Astrocyte (in vitro differentiated cells and primary cell): Measurements from ENCODE around the gene BRD4. TPM values are rescaled to one million over a fixed set of nuclear protein-coding genes. Genes with fewer than 3 reads are reported as not detected.

Experiments
- DNase-seq: peaks from one replicate; pipeline ENCODE4 v3.0.0-alpha.2; 2010; ENCODE audit warnings: low read depth
- FAIRE-seq: peaks from 2 replicates; lab custom pipeline; 2011; peaks lifted over from hg19 to GRCh38; lab: Jason Lieb, UNC
- H2AFZ ChIP-seq: 2 replicates; pipeline ENCODE4 v1.6.0; 2012; ENCODE audit warnings: low read depth, low read length, inconsistent platforms
- H3K27ac ChIP-seq: 2 replicates; pipeline ENCODE4 v1.5.1; 2011; ENCODE audit warnings: low read depth, low read length, inconsistent platforms
- H3K27me3 ChIP-seq: 2 replicates; pipeline ENCODE4 v1.6.0; 2011; ENCODE audit warnings: low read length, inconsistent platforms; ENCODE audit not compliant: insufficient read depth
- H3K36me3 ChIP-seq: 2 replicates; pipeline ENCODE4 v1.5.1; 2011; ENCODE audit warnings: low read length, inconsistent platforms; ENCODE audit not compliant: insufficient read depth
- H3K4me1 ChIP-seq: 2 replicates; pipeline ENCODE4 v1.5.1; 2011; ENCODE audit warnings: low read length, inconsistent platforms; ENCODE audit not compliant: insufficient read depth
- H3K4me2 ChIP-seq: 2 replicates; pipeline ENCODE4 v1.6.0; 2012; ENCODE audit warnings: low read length, inconsistent platforms
- H3K4me3 ChIP-seq: 2 replicates; pipeline ENCODE4 v1.5.1; 2011; ENCODE audit warnings: low read depth, mild to moderate bottlenecking, low read length, inconsistent platforms; ENCODE audit not compliant: insufficient read depth
- H3K79me2 ChIP-seq: 2 replicates; pipeline ENCODE4 v1.6.0; 2012; ENCODE audit warnings: mild to moderate bottlenecking, low read length, inconsistent platforms; ENCODE audit not compliant: insufficient read depth
- H3K9ac ChIP-seq: 2 replicates; pipeline ENCODE4 v1.6.0; 2012; ENCODE audit warnings: mild to moderate bottlenecking, low read length, inconsistent platforms
- H3K9me3 ChIP-seq: 2 replicates; pipeline ENCODE4 v1.5.1; 2012; ENCODE audit warnings: low read depth, mild to moderate bottlenecking, low read length, inconsistent platforms; ENCODE audit not compliant: insufficient read depth
- H4K20me1 ChIP-seq: 2 replicates; pipeline ENCODE4 v1.6.0; 2012; ENCODE audit warnings: low read length, inconsistent platforms; ENCODE audit not compliant: insufficient read depth
- H3K27ac Mint-ChIP-seq: one replicate; pipeline ENCODE4 v1.8.0; 2021; ENCODE audit warnings: mild to moderate bottlenecking, mixed read lengths; ENCODE audit not compliant: unreplicated experiment
- H3K27me3 Mint-ChIP-seq: one replicate; pipeline ENCODE4 v1.8.0; 2021; ENCODE audit warnings: low read depth, mixed read lengths; ENCODE audit not compliant: unreplicated experiment
- H3K36me3 Mint-ChIP-seq: one replicate; pipeline ENCODE4 v1.8.0; 2021; ENCODE audit warnings: low read depth, mixed read lengths; ENCODE audit not compliant: unreplicated experiment
- H3K4me1 Mint-ChIP-seq: one replicate; pipeline ENCODE4 v1.8.0; 2021; ENCODE audit warnings: low read depth, mixed read lengths; ENCODE audit not compliant: unreplicated experiment
- H3K4me3 Mint-ChIP-seq: one replicate; pipeline ENCODE4 v1.8.0; 2021; ENCODE audit warnings: mild to moderate bottlenecking, moderate library complexity, mixed read lengths; ENCODE audit not compliant: unreplicated experiment
- H3K9me3 Mint-ChIP-seq: one replicate; pipeline ENCODE4 v1.8.0; 2021; ENCODE audit warnings: mild to moderate bottlenecking, mixed read lengths; ENCODE audit not compliant: unreplicated experiment
- CTCF ChIP-seq: IDR thresholded peaks from 2 replicates; pipeline ENCODE4 v1.5.1; 2011; ENCODE audit warnings: low read depth, mild to moderate bottlenecking, inconsistent platforms, low read length, moderate library complexity; ENCODE audit not compliant: insufficient read depth
- EZH2 ChIP-seq: IDR thresholded peaks from 2 replicates; pipeline ENCODE4 v1.6.1; 2012; ENCODE audit warnings: mild to moderate bottlenecking, low read length, inconsistent platforms; ENCODE audit not compliant: insufficient read depth
- total RNA-seq: library from RNA; stranded (reverse); gene quantifications from 2 replicates; pipeline ENCODE4 v1.2.1, GENCODE V29; 2021

BRD4 gene
- total RNA-seq, 1 donor from 2014 or later, result 128 TPM

DNA sequence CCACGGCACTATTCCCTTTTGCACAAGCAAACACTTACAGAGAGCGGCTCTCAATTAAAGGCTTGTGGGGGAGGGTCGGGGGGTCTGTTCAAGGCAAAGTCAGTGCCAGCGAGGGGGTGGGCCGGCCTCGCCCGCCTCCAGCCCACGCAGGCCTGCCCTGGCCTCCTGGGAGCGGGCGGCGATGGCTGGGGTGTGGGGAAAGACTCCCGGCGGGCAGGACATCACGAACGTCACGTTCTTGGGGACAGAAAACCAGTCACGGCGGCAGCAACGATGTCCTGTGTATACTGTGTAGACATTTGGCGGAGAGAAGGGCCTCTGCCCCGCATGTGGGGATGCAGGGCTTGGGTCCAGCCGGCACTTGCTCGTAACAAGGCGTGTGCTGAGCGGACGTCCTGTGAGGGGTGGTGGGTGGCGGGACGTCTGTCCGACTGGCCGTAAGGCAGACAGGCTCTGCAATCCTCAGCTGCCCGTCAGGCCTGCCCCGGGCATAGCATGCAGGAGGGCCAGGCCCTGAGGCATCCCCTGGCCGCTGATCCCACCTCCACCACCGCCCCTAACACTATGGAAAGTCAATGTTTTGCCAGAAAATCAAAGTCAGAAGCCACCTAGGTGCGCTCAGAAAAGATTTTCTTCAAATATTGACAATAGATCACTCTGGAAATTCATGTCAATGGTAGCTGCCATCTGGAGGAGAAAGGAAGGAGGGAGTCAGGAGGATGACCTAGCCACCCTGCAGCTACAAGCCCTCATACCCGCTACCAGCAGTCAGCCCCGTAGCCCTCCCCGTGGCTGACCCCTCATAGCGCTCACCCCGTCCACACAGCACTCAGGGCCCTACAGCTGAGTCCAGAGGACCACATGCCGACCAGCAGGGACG lies 94.3 kb downstream of the BRD4 start:
- FAIRE-seq (no peak), DNase-seq (no peak)
- peaks cover 27% of the 10 kb centered on the region for H3K36me3 ChIP-seq
- H3K4me1 ChIP-seq, result no peaks in the 10 kb centered on the region
- Mint-ChIP-seq H3K27me3 (no peaks in the 10 kb centered on the region), H3K4me3 (no peak overlapping the region), H3K4me1 (no peaks in the 10 kb centered on the region), H3K9me3 (no peaks in the 10 kb centered on the region), H3K36me3 (peaks cover 13% of the 10 kb centered on the region), H3K27ac (no peak overlapping the region)
- peaks cover 45% of the 10 kb centered on the region for H4K20me1 ChIP-seq
- no peak overlapping the region for H3K4me3 ChIP-seq
- no peak overlapping the region for H2AFZ ChIP-seq
- peaks cover 5% of the 10 kb centered on the region for H3K79me2 ChIP-seq
- no peaks in the 10 kb centered on the region for H3K27me3 ChIP-seq
- no peak overlapping the region for H3K27ac ChIP-seq
- H3K4me2 ChIP-seq, result no peak overlapping the region
- no peaks in the 10 kb centered on the region for H3K9me3 ChIP-seq
- no peak for TF ChIP-seq EZH2
- TF ChIP-seq CTCF, result no peak
- H3K9ac ChIP-seq, result no peak overlapping the region

- DNase-seq (no peak), FAIRE-seq (no peak)
- no peak overlapping the region for H3K27ac ChIP-seq
- Mint-ChIP-seq H3K4me1 (no peaks in the 10 kb centered on the region), H3K27ac (no peak overlapping the region), H3K27me3 (peaks cover 6% of the 10 kb centered on the region), H3K36me3 (peaks cover 13% of the 10 kb centered on the region), H3K4me3 (no peak overlapping the region), H3K9me3 (no peaks in the 10 kb centered on the region)
- H2AFZ ChIP-seq, result no peak overlapping the region
- H3K9me3 ChIP-seq, result no peaks in the 10 kb centered on the region
- TF ChIP-seq CTCF, result no peak
- no peak for TF ChIP-seq EZH2
- H3K4me2 ChIP-seq, result no peak overlapping the region
- H4K20me1 ChIP-seq, result peaks cover 36% of the 10 kb centered on the region
- no peak overlapping the region for H3K9ac ChIP-seq
- peaks cover 5% of the 10 kb centered on the region for H3K27me3 ChIP-seq
- no peaks in the 10 kb centered on the region for H3K4me1 ChIP-seq
- H3K79me2 ChIP-seq, result no peaks in the 10 kb centered on the region
- no peak overlapping the region for H3K4me3 ChIP-seq
- peaks cover 27% of the 10 kb centered on the region for H3K36me3 ChIP-seq
These were observed 95.5 kb downstream of the BRD4 start for GRCh38 chr19:15236886-15237285.

GRCh38 chr19:15235781-15236180 lies 96.6 kb downstream of the BRD4 start:
- Histone ChIP-seq H3K79me2 (no peaks in the 10 kb centered on the region), H2AFZ (no peak overlapping the region), H3K9ac (no peak overlapping the region), H3K4me2 (no peak overlapping the region), H3K9me3 (no peaks in the 10 kb centered on the region), H4K20me1 (peaks cover 37% of the 10 kb centered on the region), H3K27me3 (peaks cover 5% of the 10 kb centered on the region), H3K4me1 (no peaks in the 10 kb centered on the region), H3K27ac (no peak overlapping the region), H3K4me3 (no peak overlapping the region), H3K36me3 (peaks cover 27% of the 10 kb centered on the region)
- DNase-seq (no peak), FAIRE-seq (no peak)
- Mint-ChIP-seq H3K27ac (peak overlapping the region; percentile 60), H3K4me3 (no peak overlapping the region), H3K36me3 (peaks cover 14% of the 10 kb centered on the region), H3K27me3 (peaks cover 10% of the 10 kb centered on the region), H3K9me3 (no peaks in the 10 kb centered on the region), H3K4me1 (no peaks in the 10 kb centered on the region)
- TF ChIP-seq CTCF, result no peak
- TF ChIP-seq EZH2, result no peak
